ENCODE measurements around the gene ZNF581. TPM values are rescaled to one million over a fixed set of nuclear protein-coding genes. Genes with fewer than 3 reads are reported as not detected.

The ZNF581 gene
- total RNA-seq, 3 donors from 2014 or later: 15.2 to 22.5 (median 20.1) TPM

- Histone ChIP-seq H3K4me3 (peak overlapping the region; percentile 81), H3K9me3 (no peaks in the 10 kb centered on the region), H3K4me1 (ENCODE audit: low read depth) (peaks cover 33% of the 10 kb centered on the region), H3K36me3 (ENCODE audit: low read depth) (no peaks in the 10 kb centered on the region)
- ATAC-seq (peak; percentile 76), DNase-seq (peak; percentile 97 to 99 (median 98))
- intact Hi-C loops (cut with DNase I, micrococcal nuclease): no loop called here
- peak; percentile 95 for TF ChIP-seq CTCF (IDR thresholded peaks at IDR 0.05)
Observed at GRCh38 chr19:55653651-55654322, 10.3 kb downstream of the ZNF581 start.

DNA sequence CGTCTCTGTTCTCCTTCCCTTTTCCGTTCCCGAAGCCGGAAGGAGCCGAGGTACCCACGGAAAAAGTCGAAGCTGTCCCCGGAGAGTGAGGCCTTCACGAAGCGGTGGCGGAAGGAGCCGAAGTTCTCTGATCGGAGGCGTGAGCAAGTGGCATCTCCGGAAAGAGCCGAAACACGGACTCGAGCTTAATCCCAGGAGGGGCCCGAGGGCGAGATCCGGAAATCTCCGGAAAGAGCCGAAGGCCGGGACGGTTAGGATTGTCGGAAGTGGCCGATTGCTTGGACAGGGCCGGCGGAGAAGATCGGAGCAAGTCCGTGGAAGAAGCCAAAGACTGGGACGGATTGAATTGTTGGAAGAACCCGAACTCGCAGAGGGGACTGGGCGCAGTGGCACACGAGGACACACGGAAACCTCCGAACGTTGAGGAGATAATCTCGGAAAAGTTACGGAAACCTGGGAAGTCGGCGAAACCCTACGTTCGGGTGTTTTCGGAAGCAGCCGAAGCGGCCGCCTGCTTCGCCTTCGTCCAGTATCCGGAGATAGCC, 10.9 kb downstream of the ZNF581 start:
- Histone ChIP-seq H3K4me3 (peak overlapping the region; percentile 81), H3K4me1 (ENCODE audit: low read depth) (peaks cover 33% of the 10 kb centered on the region), H3K9me3 (no peaks in the 10 kb centered on the region), H3K36me3 (ENCODE audit: low read depth) (no peaks in the 10 kb centered on the region)
- DNase-seq (peak; percentile 99 to 100 (median 99)), ATAC-seq (peak; percentile 84)
- intact Hi-C loops (cut with DNase I, micrococcal nuclease): no loop called here
- TF ChIP-seq CTCF (IDR thresholded peaks at IDR 0.05): no peak

GRCh38 chr19:55654868-55655647, 11.6 kb downstream of the ZNF581 start, which contains the start of gene U2AF2:
TSS of gene U2AF2 (plus strand) at chr19:55655035. CDS start at chr19:55655105, 70 bp downstream.
- peak; percentile 73 for ATAC-seq
- no peaks in the 10 kb centered on the region for H3K9me3 ChIP-seq
- H3K4me1 ChIP-seq (ENCODE audit: low read depth): peaks cover 33% of the 10 kb centered on the region

DNA sequence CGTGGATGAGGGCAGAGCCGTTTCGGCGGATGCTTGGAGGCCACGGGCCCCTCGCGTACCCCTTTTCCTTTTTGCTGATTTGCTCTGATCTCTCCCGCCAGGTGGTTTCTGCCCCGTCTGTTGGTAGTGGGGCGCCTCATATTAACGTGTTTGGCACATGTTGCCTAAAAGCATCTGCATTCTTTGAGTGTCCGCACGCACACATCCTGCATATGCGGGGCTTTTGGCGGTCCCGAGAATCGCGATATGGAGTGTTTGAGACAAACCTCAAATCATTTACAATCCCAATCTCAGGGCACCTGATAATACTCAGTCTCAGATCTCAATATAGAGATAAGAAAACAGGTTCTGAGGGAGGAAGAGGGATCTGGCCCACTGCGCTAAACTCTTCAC, 12.2 kb downstream of the ZNF581 start:
- Histone ChIP-seq H3K9me3 (no peaks in the 10 kb centered on the region), H3K36me3 (ENCODE audit: low read depth) (no peaks in the 10 kb centered on the region), H3K4me3 (peak overlapping the region; percentile 81), H3K4me1 (ENCODE audit: low read depth) (peaks cover 33% of the 10 kb centered on the region)
- no peak for DNase-seq
- intact Hi-C loops (cut with DNase I, micrococcal nuclease): no loop called here
- no peak for TF ChIP-seq CTCF (IDR thresholded peaks at IDR 0.05)
- ATAC-seq: no peak

More at GRCh38 chr19:55654868-55655647, 11.6 kb downstream of the ZNF581 start, which contains the start of gene U2AF2:
- no peak for TF ChIP-seq CTCF (IDR thresholded peaks at IDR 0.05)
- peak within 1 kb of the TSS; percentile 81 for H3K4me3 ChIP-seq
- no peaks in the 10 kb centered on the region for H3K36me3 ChIP-seq (ENCODE audit: low read depth)
- intact Hi-C loops (cut with DNase I, micrococcal nuclease): no loop called here
- peak; percentile 97 to 99 (median 98) for DNase-seq

- intact Hi-C loops (cut with DNase I, micrococcal nuclease): no loop called here
- no peak for ATAC-seq
- no peak for TF ChIP-seq CTCF (IDR thresholded peaks at IDR 0.05)
Observed at GRCh38 chr19:55656552-55656951, 13.1 kb downstream of the ZNF581 start.

More at GRCh38 chr19:55656552-55656951, 13.1 kb downstream of the ZNF581 start:
- peaks cover 33% of the 10 kb centered on the region for H3K4me1 ChIP-seq (ENCODE audit: low read depth)
- no peak for DNase-seq
- no peaks in the 10 kb centered on the region for H3K9me3 ChIP-seq
- H3K36me3 ChIP-seq (ENCODE audit: low read depth): no peaks in the 10 kb centered on the region
- H3K4me3 ChIP-seq: no peak overlapping the region
